Colonic mucosa (tissue), 4 donors: ENCODE data around the gene MCM3AP. TPM values are rescaled to one million over a fixed set of nuclear protein-coding genes. Genes with fewer than 3 reads are reported as not detected.

ENCODE experiments used
- DNase-seq: peaks from one replicate; pipeline ENCODE4 v3.0.0-alpha.2; 2020
- H3K27ac ChIP-seq: fragments of 200-600 bp; one replicate; pipeline ENCODE4 v1.8.0; 2021
- H3K27me3 ChIP-seq: fragments of 200-600 bp; one replicate; pipeline ENCODE4 v1.8.0; 2021
- H3K36me3 ChIP-seq: fragments of 200-600 bp; one replicate; pipeline ENCODE4 v1.8.0; 2021
- H3K4me1 ChIP-seq: fragments of 200-600 bp; one replicate; pipeline ENCODE4 v1.8.0; 2021; ENCODE audit warnings: mild to moderate bottlenecking
- H3K4me3 ChIP-seq: fragments of 200-600 bp; one replicate; pipeline ENCODE4 v1.8.0; 2021
- H3K9ac ChIP-seq, 2 donors: one replicate each; pipeline ENCODE4 v1.7.0; 2013; ENCODE audit warnings: control low read depth in 2 of 2, low read depth in 2 of 2, low read length in 2 of 2
- H3K9me3 ChIP-seq: fragments of 200-600 bp; one replicate; pipeline ENCODE4 v1.8.0; 2021
- intact Hi-C: fragments of 100-400 bp; cut with DNase I; formaldehyde crosslinking; loops from one replicate; pipeline ENCODE4 v1.14.1; 2022
- total RNA-seq, 2 donors: library from RNA; stranded (reverse); fragmentation: NEBNext Ultra II Directional in 1 of 2; extraction: Animal tissue kit (Norgen Biotek cat#: 25700) in 1 of 2; gene quantifications; one replicate each; pipeline ENCODE4 v1.2.1, GENCODE V29; 2021
- TF ChIP-seq, protein P1 (sequence below): fragments of 200-600 bp; IDR thresholded peaks from one replicate; pipeline ENCODE4 v1.8.0; 2022; ENCODE audit warnings: antibody characterized with exemption, mild to moderate bottlenecking
- donor health status: healthy.
- donor health status: DM: no; HTN: no; CAD: no.
- donor health status: DM: no; HTN: no; CAD: no.

MCM3AP gene
- total RNA-seq, 2 donors from 2014 or later, result 68.4 to 112 TPM

- peaks cover 10% of the 10 kb centered on the region for H3K36me3 ChIP-seq
- TF ChIP-seq, protein P1, sequence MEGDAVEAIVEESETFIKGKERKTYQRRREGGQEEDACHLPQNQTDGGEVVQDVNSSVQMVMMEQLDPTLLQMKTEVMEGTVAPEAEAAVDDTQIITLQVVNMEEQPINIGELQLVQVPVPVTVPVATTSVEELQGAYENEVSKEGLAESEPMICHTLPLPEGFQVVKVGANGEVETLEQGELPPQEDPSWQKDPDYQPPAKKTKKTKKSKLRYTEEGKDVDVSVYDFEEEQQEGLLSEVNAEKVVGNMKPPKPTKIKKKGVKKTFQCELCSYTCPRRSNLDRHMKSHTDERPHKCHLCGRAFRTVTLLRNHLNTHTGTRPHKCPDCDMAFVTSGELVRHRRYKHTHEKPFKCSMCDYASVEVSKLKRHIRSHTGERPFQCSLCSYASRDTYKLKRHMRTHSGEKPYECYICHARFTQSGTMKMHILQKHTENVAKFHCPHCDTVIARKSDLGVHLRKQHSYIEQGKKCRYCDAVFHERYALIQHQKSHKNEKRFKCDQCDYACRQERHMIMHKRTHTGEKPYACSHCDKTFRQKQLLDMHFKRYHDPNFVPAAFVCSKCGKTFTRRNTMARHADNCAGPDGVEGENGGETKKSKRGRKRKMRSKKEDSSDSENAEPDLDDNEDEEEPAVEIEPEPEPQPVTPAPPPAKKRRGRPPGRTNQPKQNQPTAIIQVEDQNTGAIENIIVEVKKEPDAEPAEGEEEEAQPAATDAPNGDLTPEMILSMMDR, result no peak
- H3K9ac ChIP-seq, result no peak overlapping the region
- no peaks in the 10 kb centered on the region for H3K27me3 ChIP-seq
- H3K4me3 ChIP-seq, result no peak overlapping the region
- no peaks in the 10 kb centered on the region for H3K4me1 ChIP-seq
- intact Hi-C loops, result no loop called here
- no peaks in the 10 kb centered on the region for H3K9me3 ChIP-seq
- DNase-seq, result no peak
- H3K27ac ChIP-seq, result no peak overlapping the region
Measured at GRCh38 chr21:46211376-46211775, 74.0 kb downstream of the MCM3AP start.

DNA sequence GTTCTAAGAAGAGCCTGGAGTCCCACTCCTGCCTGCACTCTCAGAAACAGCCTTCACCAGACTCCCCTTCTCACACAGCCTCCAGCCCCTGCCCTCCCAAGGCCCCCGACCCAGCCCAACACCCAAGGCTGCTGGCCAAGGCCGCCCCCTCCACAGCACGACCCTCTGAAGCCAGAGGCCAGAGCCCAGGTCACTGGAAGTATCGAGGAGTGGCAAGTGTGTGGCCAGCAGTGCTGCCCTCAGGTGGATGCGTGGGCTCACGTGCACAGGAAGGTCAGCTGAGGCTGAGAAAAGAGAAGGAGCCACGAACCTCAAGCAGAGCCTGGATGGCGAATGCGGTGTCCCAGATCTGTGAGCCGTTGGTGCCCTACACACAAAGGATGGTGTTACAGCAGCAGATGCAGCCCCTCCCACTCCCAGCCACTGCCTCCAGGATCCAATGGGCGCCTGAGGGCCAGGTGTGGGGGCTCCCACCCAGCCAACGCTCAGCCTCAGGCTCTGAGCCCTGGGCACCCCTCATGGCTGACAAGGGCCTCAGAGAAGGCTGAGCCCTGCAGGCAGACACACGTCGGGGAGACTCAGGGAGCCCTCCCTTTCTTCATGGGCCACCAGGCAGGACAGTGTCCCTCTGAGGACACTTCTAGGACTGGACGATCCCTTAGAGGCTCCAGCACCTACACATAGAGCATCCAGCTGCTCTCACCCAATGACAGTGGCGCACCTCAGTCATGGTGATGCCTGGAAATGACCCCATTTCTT lies 74.9 kb downstream of the MCM3AP start:
- TF ChIP-seq, protein P1, result no peak
- intact Hi-C loops, result no loop called here
- Histone ChIP-seq H3K4me1 (no peaks in the 10 kb centered on the region), H3K4me3 (no peak overlapping the region), H3K9me3 (no peaks in the 10 kb centered on the region), H3K27me3 (no peaks in the 10 kb centered on the region), H3K36me3 (peaks cover 10% of the 10 kb centered on the region), H3K9ac (no peak overlapping the region), H3K27ac (no peak overlapping the region)
- DNase-seq, result no peak

- Histone ChIP-seq H3K4me1 (no peaks in the 10 kb centered on the region), H3K27me3 (no peaks in the 10 kb centered on the region), H3K9me3 (no peaks in the 10 kb centered on the region), H3K27ac (no peak overlapping the region), H3K9ac (no peak overlapping the region), H3K4me3 (no peak overlapping the region), H3K36me3 (peaks cover 10% of the 10 kb centered on the region)
- intact Hi-C loops, result no loop called here
- DNase-seq, result no peak
- TF ChIP-seq, protein P1, result no peak
Measured at GRCh38 chr21:46208761-46209721, 76.4 kb downstream of the MCM3AP start.

GRCh38 chr21:46207920-46208591 lies 77.4 kb downstream of the MCM3AP start:
- DNase-seq, result no peak
- TF ChIP-seq, protein P1, result no peak

More at GRCh38 chr21:46207920-46208591, 77.4 kb downstream of the MCM3AP start:
- Histone ChIP-seq H3K4me3 (no peak overlapping the region), H3K4me1 (no peaks in the 10 kb centered on the region), H3K36me3 (peaks cover 10% of the 10 kb centered on the region), H3K9ac (no peak overlapping the region), H3K27me3 (no peaks in the 10 kb centered on the region), H3K27ac (no peak overlapping the region), H3K9me3 (no peaks in the 10 kb centered on the region)
- intact Hi-C loops, result no loop called here
